K562 (cell line): ENCODE results near the gene FLAD1. TPM values are rescaled to one million over a fixed set of nuclear protein-coding genes. Genes with fewer than 3 reads are reported as not detected.

Source experiments
- ASH1L ChIP-seq: fragments of 450-650 bp; IDR thresholded peaks from 2 replicates; pipeline ENCODE4 v1.6.1; 2018; ENCODE audit warnings: borderline replicate concordance, mild to moderate bottlenecking, low read depth; ENCODE audit not compliant: partially characterized antibody
- ATF7 ChIP-seq: fragments of 450-650 bp; IDR thresholded peaks from 2 replicates; pipeline ENCODE4 v1.7.1; 2014; ENCODE audit warnings: mild to moderate bottlenecking, moderate library complexity
- BRCA1 ChIP-seq, 2 experiments: fragments of 450-650 bp in 1 of 2; sonication (generic) in 1 of 2; formaldehyde crosslinking in 1 of 2; IDR thresholded peaks; 2 replicates each; pipeline versions ENCODE4 v1.5.0 to v1.6.1; 2017 to 2020; ENCODE audit warnings: mild to moderate bottlenecking in 1 of 2, missing genetic modification reagents in 1 of 2
- BRF1 ChIP-seq: IDR thresholded peaks from 3 replicates; pipeline ENCODE4 v1.6.1; 2011; ENCODE audit warnings: borderline replicate concordance, mild to moderate bottlenecking; ENCODE audit not compliant: insufficient read length; ENCODE audit errors: extremely low read depth
- CBX8 ChIP-seq: fragments of 200-600 bp; sonication (generic); IDR thresholded peaks from 2 replicates; pipeline ENCODE4 v1.6.1; 2012; ENCODE audit warnings: borderline replicate concordance, mixed run types, low read depth, mild to moderate bottlenecking, moderate library complexity, mixed read lengths, low read length, control low read depth, inconsistent platforms; ENCODE audit not compliant: poor library complexity, severe bottlenecking; ENCODE audit errors: extremely low read depth
- CHD4 ChIP-seq: fragments of 200-600 bp; sonication (generic); IDR thresholded peaks from 3 replicates; pipeline ENCODE4 v1.6.1; 2012; ENCODE audit warnings: low read depth, mild to moderate bottlenecking, mixed read lengths, low read length, inconsistent platforms; ENCODE audit not compliant: insufficient read depth, insufficient replicate concordance, poor library complexity, severe bottlenecking
- ELF1 ChIP-seq: fragments of 200-800 bp; sonication (Bioruptor generic); IDR thresholded peaks from 2 replicates; pipeline ENCODE4 v1.6.1; 2016; ENCODE audit warnings: missing genetic modification characterization, missing compliant biosample characterization
- FOXM1 ChIP-seq, 2 experiments: fragments of 450-650 bp in 1 of 2; sonication (generic) in 1 of 2; formaldehyde crosslinking in 1 of 2; IDR thresholded peaks; 2 replicates each; pipeline versions ENCODE4 v1.6.1 to v1.9.0; 2017 to 2022; ENCODE audit warnings: low read depth in 2 of 2, mild to moderate bottlenecking in 2 of 2, missing genetic modification reagents in 1 of 2, moderate library complexity in 1 of 2
- POLR2AphosphoS2 ChIP-seq: IDR thresholded peaks from 2 replicates; pipeline ENCODE4 v1.6.1; 2012; ENCODE audit warnings: low read length, improper control_type of control experiment
- RBM39 ChIP-seq: fragments of 200-400 bp; formaldehyde crosslinking; optimal IDR thresholded peaks from 2 replicates; pipeline ENCODE3; 2018; ENCODE audit warnings: low read depth, low read length
- SPI1 ChIP-seq: IDR thresholded peaks from 2 replicates; pipeline ENCODE4 v1.6.1; 2011; ENCODE audit warnings: low read depth, low read length, control low read depth, borderline replicate concordance
- TCF7 ChIP-seq: sonication (generic); IDR thresholded peaks from 2 replicates; pipeline ENCODE4 v1.6.1; 2016; ENCODE audit warnings: antibody characterized with exemption, borderline replicate concordance
- XRCC5 ChIP-seq: fragments of 200-400 bp; formaldehyde crosslinking; IDR thresholded peaks from 2 replicates; pipeline ENCODE4 v1.6.1; 2017; ENCODE audit warnings: low read depth, mild to moderate bottlenecking, low read length
- ZKSCAN1 ChIP-seq: fragments of 150-350 bp; IDR thresholded peaks from 2 replicates; pipeline ENCODE4 v1.6.1; 2016; ENCODE audit warnings: low read depth, low read length
- ZNF140 ChIP-seq: fragments of 250-450 bp; sonication (Bioruptor Pico); IDR thresholded peaks from 2 replicates; pipeline ENCODE4 v1.8.0; 2021; ENCODE audit warnings: moderate library complexity, mild to moderate bottlenecking, inconsistent platforms
- ZNF143 ChIP-seq: sonication (generic); formaldehyde crosslinking; IDR thresholded peaks from 2 replicates; pipeline ENCODE4 v1.9.0; 2022; ENCODE audit warnings: mild to moderate bottlenecking, missing genetic modification reagents
- ZNF324 ChIP-seq: fragments of 250-450 bp; sonication (Bioruptor Pico); IDR thresholded peaks from 2 replicates; pipeline ENCODE4 v1.4.0; 2020; ENCODE audit warnings: mild to moderate bottlenecking
- ZNF76 ChIP-seq: fragments of 250-450 bp; sonication (Bioruptor Pico); IDR thresholded peaks from 2 replicates; pipeline ENCODE4 v1.4.0; 2020; ENCODE audit warnings: mild to moderate bottlenecking, moderate library complexity, borderline replicate concordance
- polyA plus RNA-seq, 8 experiments: library from polyadenylated mRNA; depleted of rRNA in 4 of 8; stranded (reverse) in 5 of 8; unstranded in 3 of 8; fragments of >200 nt; fragmentation: Nextera tagmentation in 2 of 8; fragmentation: Illumina TruSeq in 1 of 8; extraction: Ambion mirVana in 2 of 8; extraction: Trizol in 1 of 8; gene quantifications; 2 replicates each; pipeline versions ENCODE4 v1.2.1 to v1.2.3, GENCODE V29; 2011 to 2014; ENCODE audit warnings: inconsistent platforms in 1 of 8, missing spikeins in 1 of 8
- total RNA-seq, 7 experiments: library from RNA; depleted of rRNA in 6 of 7; stranded (reverse); fragments of >200 nt in 6 of 7; fragmentation: Illumina TruSeq in 2 of 7; extraction: Trizol in 2 of 7; gene quantifications; 2 replicates each; pipeline versions ENCODE4 v1.2.1 to v1.2.3, GENCODE V29; 2011 to 2021; ENCODE audit warnings: low replicate concordance in 1 of 7
- TF ChIP-seq, protein P1 (sequence below): fragments of 450-650 bp; formaldehyde crosslinking; conservative IDR thresholded peaks from 2 replicates; pipeline ENCODE4 v1.4.0; 2022; ENCODE audit warnings: mild to moderate bottlenecking, missing genetic modification characterization
- TF ChIP-seq, protein P2 (sequence below): fragments of 450-650 bp; IDR thresholded peaks from 2 replicates; pipeline ENCODE4 v1.6.1; 2017; ENCODE audit warnings: mild to moderate bottlenecking, moderate library complexity
- TF ChIP-seq, protein P3 (sequence below): fragments of 450-650 bp; IDR thresholded peaks from one replicate; pipeline ENCODE4 v1.6.1; 2018; ENCODE audit warnings: mild to moderate bottlenecking, moderate library complexity; ENCODE audit not compliant: partially characterized antibody
- TF ChIP-seq, protein P4 (sequence below): IDR thresholded peaks from 2 replicates; pipeline ENCODE4 v1.6.1; 2012; ENCODE audit warnings: low read depth, low read length, improper control_type of control experiment, borderline replicate concordance

FLAD1 gene
- total and polyA plus RNA-seq, 9 of the 15 experiments (the other 6 are each of a cell fraction or from before 2014, with no cell fraction given) = 24.9 to 85.8 (median 67.0) TPM

DNA sequence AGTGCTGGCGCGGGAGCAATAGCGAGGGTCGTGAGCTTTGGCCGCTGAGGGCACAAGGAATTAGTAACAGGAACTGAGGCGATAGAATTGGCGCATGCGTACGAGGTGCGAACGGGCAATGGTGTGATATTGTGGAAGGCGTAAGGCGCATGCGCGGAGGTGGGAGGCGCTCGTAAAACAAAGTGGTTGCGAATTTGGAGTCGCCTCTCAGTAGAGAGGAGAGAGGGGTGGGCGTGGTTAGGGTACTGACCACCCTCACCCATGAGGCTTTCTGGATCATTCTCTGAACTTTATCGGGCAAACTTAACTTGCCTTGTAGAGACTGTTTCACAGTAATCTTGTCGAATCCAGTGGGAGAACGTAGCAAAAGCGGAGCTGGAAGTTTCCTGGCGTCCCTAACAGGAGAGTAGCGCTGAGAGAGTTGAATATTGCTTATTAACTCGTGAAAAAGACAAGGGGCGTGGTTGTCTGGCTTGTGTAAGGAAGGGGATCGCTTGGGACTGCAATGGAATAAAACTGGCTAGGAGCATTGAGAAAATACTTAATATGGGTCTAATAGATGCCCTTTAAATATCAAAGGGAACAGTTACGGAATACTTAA lies 8.2 kb upstream of the FLAD1 start (continued):
- TF ChIP-seq, protein P1, sequence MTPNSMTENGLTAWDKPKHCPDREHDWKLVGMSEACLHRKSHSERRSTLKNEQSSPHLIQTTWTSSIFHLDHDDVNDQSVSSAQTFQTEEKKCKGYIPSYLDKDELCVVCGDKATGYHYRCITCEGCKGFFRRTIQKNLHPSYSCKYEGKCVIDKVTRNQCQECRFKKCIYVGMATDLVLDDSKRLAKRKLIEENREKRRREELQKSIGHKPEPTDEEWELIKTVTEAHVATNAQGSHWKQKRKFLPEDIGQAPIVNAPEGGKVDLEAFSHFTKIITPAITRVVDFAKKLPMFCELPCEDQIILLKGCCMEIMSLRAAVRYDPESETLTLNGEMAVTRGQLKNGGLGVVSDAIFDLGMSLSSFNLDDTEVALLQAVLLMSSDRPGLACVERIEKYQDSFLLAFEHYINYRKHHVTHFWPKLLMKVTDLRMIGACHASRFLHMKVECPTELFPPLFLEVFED = no peak
- TF ChIP-seq FOXM1 (IDR thresholded peaks at IDR 0.05; ENCODE audit: low read depth) = no peak; the same call in 1 of the 2 replicates
- no peak for TF ChIP-seq FOXM1 (CRISPR knock-in tag; IDR thresholded peaks at IDR 0.05; ENCODE audit: low read depth)
- peak; percentile 60 for TF ChIP-seq SPI1
- no peak for TF ChIP-seq TCF7
- TF ChIP-seq ASH1L = no peak
- no peak for TF ChIP-seq ZNF324 (CRISPR knock-in tag)
- TF ChIP-seq, protein P2, sequence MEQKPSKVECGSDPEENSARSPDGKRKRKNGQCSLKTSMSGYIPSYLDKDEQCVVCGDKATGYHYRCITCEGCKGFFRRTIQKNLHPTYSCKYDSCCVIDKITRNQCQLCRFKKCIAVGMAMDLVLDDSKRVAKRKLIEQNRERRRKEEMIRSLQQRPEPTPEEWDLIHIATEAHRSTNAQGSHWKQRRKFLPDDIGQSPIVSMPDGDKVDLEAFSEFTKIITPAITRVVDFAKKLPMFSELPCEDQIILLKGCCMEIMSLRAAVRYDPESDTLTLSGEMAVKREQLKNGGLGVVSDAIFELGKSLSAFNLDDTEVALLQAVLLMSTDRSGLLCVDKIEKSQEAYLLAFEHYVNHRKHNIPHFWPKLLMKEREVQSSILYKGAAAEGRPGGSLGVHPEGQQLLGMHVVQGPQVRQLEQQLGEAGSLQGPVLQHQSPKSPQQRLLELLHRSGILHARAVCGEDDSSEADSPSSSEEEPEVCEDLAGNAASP = no peak
- TF ChIP-seq CHD4 = no peak
- TF ChIP-seq ELF1 = no peak
- no peak for TF ChIP-seq XRCC5
- no peak for TF ChIP-seq CBX8
- TF ChIP-seq ZKSCAN1 = peak; percentile 19; the same call in 1 of the 2 replicates
- TF ChIP-seq POLR2AphosphoS2 = no peak; the same call in 1 of the 2 replicates
- TF ChIP-seq RBM39 = no peak
- TF ChIP-seq, protein P3, sequence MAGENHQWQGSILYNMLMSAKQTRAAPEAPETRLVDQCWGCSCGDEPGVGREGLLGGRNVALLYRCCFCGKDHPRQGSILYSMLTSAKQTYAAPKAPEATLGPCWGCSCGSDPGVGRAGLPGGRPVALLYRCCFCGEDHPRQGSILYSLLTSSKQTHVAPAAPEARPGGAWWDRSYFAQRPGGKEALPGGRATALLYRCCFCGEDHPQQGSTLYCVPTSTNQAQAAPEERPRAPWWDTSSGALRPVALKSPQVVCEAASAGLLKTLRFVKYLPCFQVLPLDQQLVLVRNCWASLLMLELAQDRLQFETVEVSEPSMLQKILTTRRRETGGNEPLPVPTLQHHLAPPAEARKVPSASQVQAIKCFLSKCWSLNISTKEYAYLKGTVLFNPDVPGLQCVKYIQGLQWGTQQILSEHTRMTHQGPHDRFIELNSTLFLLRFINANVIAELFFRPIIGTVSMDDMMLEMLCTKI = no peak
- TF ChIP-seq, protein P4, sequence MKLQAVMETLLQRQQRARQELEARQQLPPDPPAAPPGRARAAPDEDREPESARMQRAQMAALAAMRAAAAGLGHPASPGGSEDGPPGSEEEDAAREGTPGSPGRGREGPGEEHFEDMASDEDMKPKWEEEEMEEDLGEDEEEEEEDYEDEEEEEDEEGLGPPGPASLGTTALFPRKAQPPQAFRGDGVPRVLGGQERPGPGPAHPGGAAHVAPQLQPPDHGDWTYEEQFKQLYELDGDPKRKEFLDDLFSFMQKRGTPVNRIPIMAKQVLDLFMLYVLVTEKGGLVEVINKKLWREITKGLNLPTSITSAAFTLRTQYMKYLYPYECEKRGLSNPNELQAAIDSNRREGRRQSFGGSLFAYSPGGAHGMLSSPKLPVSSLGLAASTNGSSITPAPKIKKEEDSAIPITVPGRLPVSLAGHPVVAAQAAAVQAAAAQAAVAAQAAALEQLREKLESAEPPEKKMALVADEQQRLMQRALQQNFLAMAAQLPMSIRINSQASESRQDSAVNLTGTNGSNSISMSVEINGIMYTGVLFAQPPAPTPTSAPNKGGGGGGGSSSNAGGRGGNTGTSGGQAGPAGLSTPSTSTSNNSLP = no peak
- TF ChIP-seq ZNF143 (CRISPR knock-in tag) = no peak
- no peak for TF ChIP-seq BRCA1 (IDR thresholded peaks at IDR 0.05)
- no peak for TF ChIP-seq BRCA1 (CRISPR knock-in tag; IDR thresholded peaks at IDR 0.05)
- no peak; the same call in 1 of the 2 replicates for TF ChIP-seq ATF7
- no peak for TF ChIP-seq BRF1
- TF ChIP-seq ZNF140 (CRISPR knock-in tag) = no peak
- TF ChIP-seq ZNF76 (CRISPR knock-in tag) = no peak
